Transverse colon (tissue), 4 donors: ENCODE data around the gene ANKLE2. TPM values are rescaled to one million over a fixed set of nuclear protein-coding genes. Genes with fewer than 3 reads are reported as not detected.

Experiments
- DNase-seq: peaks from one replicate; pipeline ENCODE4 v3.0.0-alpha.2; 2019
- H3K27ac ChIP-seq, 4 donors: fragments of 200-600 bp; sonication (generic); 2 replicates each; pipeline ENCODE4 v1.5.1; 2016 to 2018; ENCODE audit warnings: inconsistent platforms in 4 of 4
- H3K27me3 ChIP-seq: fragments of 200-600 bp; sonication (generic); 2 replicates; pipeline ENCODE4 v1.5.1; 2017; ENCODE audit warnings: inconsistent platforms
- H3K36me3 ChIP-seq, 4 donors: fragments of 200-600 bp; sonication (generic); 2 replicates each; pipeline ENCODE4 v1.5.1; 2017 to 2019; ENCODE audit warnings: inconsistent platforms in 4 of 4
- H3K4me1 ChIP-seq, 4 donors: fragments of 200-600 bp; sonication (generic); 2 replicates each; pipeline ENCODE4 v1.5.1; 2017 to 2020; ENCODE audit warnings: inconsistent platforms in 4 of 4
- H3K4me3 ChIP-seq, 4 donors: fragments of 200-600 bp; sonication (generic); 1 replicate in 1 of 4; 2 replicates in 3 of 4; pipeline versions ENCODE4 v1.5.1 to v1.6.1; 2017 to 2019; ENCODE audit warnings: inconsistent platforms in 4 of 4
- H3K9me3 ChIP-seq, 2 donors: fragments of 200-600 bp; sonication (generic); 2 replicates each; pipeline ENCODE4 v1.5.1; 2017 to 2019; ENCODE audit warnings: inconsistent platforms in 2 of 2
- CTCF ChIP-seq, 5 experiments: fragments of 200-600 bp in 3 of 5; fragments of 450-650 bp in 2 of 5; sonication (generic) in 3 of 5; IDR thresholded peaks; 1 replicate in 2 of 5; 2 replicates in 3 of 5; pipeline ENCODE4 v1.5.1; 2016 to 2017; ENCODE audit warnings: antibody characterized with exemption in 5 of 5, inconsistent platforms in 3 of 5, mild to moderate bottlenecking in 2 of 5, moderate library complexity in 1 of 5
- EP300 ChIP-seq: sonication (generic); formaldehyde crosslinking; IDR thresholded peaks from one replicate; pipeline ENCODE4 v1.6.1; 2017; ENCODE audit warnings: antibody characterized with exemption, low read depth
- POLR2A ChIP-seq: fragments of 450-650 bp; IDR thresholded peaks from one replicate; pipeline ENCODE4 v1.6.1; 2016; ENCODE audit warnings: antibody characterized with exemption, mild to moderate bottlenecking, moderate library complexity
- POLR2AphosphoS5 ChIP-seq, 3 donors: sonication (generic); formaldehyde crosslinking; IDR thresholded peaks; one replicate each; pipeline ENCODE4 v1.6.1; 2016; ENCODE audit warnings: antibody characterized with exemption in 3 of 3
- WGBS, 2 donors: methylation state at CpG; one replicate each; pipeline ENCODE4 v1.1.5; 2018; ENCODE audit warnings: low coverage in 1 of 2; 5-methylcytosine and 5-hydroxymethylcytosine counted together
- in situ Hi-C, 4 donors: fragments of 200-750 bp; cut with MboI; loops; one replicate each; pipeline versions ENCODE4 v1.15.0 to v1.15.1; 2017; ENCODE audit warnings: low sequenced_read_pairs in 3 of 4, low pct_ligation_motif_present in 1 of 4, low pct_unique_long_range_greater_than_20kb in 1 of 4
- intact Hi-C: fragments of 100-400 bp; cut with DNase I; formaldehyde crosslinking; loops from one replicate; pipeline ENCODE4 v1.15.1; 2023; ENCODE audit warnings: low total_unique reads
- total RNA-seq, 4 donors: library from RNA; depleted of rRNA; stranded (reverse); fragments of >200 nt; gene quantifications; one replicate each; pipeline ENCODE4 v1.1.0, GENCODE V29; 2016

Gene ANKLE2
- total RNA-seq, 4 donors from 2014 or later = 46.0 to 146 (median 88.6) TPM

- DNase-seq = no peak
- intact Hi-C loops (no loop called here), in situ Hi-C loops (no loop called here)
- no peak overlapping the region for H3K27ac ChIP-seq
- no peaks in the 10 kb centered on the region for H3K9me3 ChIP-seq
- 20 to 70% methylated on average over 1 to 2 of the region's 2 CpGs for WGBS, 2 donors
- no peaks in the 10 kb centered on the region for H3K27me3 ChIP-seq
- TF ChIP-seq POLR2A (no peak), EP300 (no peak), CTCF (IDR thresholded peaks at IDR 0.05) (no peak), POLR2AphosphoS5 (IDR thresholded peaks at IDR 0.05) (no peak)
- H3K4me3 ChIP-seq = no peak overlapping the region
- H3K36me3 ChIP-seq = peaks cover 0 to 8% (median 3%) of the 10 kb centered on the region in 4 donors
- H3K4me1 ChIP-seq = peaks cover 7 to 24% (median 16%) of the 10 kb centered on the region in 4 donors
These were observed 48.5 kb downstream of the ANKLE2 start for GRCh38 chr12:132713123-132713522.

- H3K4me3 ChIP-seq = peak overlapping the region; percentile 84 to 94 (median 92)
- H3K4me1 ChIP-seq = peaks cover 7 to 24% (median 16%) of the 10 kb centered on the region in 4 donors
- H3K27me3 ChIP-seq = no peaks in the 10 kb centered on the region
- TF ChIP-seq CTCF (IDR thresholded peaks at IDR 0.05) (no peak), POLR2AphosphoS5 (IDR thresholded peaks at IDR 0.05) (no peak)
- 10 to 55% methylated on average over 6 to 38 of the region's 59 CpGs for WGBS, 2 donors
- no peaks in the 10 kb centered on the region for H3K9me3 ChIP-seq
- in situ Hi-C loops = no loop called here
- H3K36me3 ChIP-seq = peaks cover 0 to 8% (median 0%) of the 10 kb centered on the region in 4 donors
- intact Hi-C loops = no loop called here
- peak; percentile 33 for DNase-seq
- H3K27ac ChIP-seq = peak overlapping the region; percentile 82 to 91 (median 84)
These were observed 50.4 kb downstream of the ANKLE2 start for GRCh38 chr12:132711080-132711843.

GRCh38 chr12:132710405-132711079 is 51.1 kb downstream of the ANKLE2 start, which contains the start of gene PGAM5:
PGAM5 (plus strand) TSS chr12:132710842; CDS start chr12:132710877, 35 bp downstream.
- Histone ChIP-seq H3K27me3 (no peaks in the 10 kb centered on the region), H3K9me3 (no peaks in the 10 kb centered on the region), H3K36me3 (peaks cover 0 to 5% (median 0%) of the 10 kb centered on the region in 4 donors), H3K27ac (peak within 1 kb of the TSS; percentile 82 to 91 (median 84)), H3K4me3 (peak within 1 kb of the TSS; percentile 90 to 94 (median 93)), H3K4me1 (peaks cover 7 to 24% (median 16%) of the 10 kb centered on the region in 4 donors)
- intact Hi-C loops = no loop called here
- TF ChIP-seq EP300 (no peak), CTCF (IDR thresholded peaks at IDR 0.05) (no peak), POLR2AphosphoS5 (IDR thresholded peaks at IDR 0.05) (peak; percentile 61 to 94 (median 86)), POLR2A (peak; percentile 78)
- DNase-seq = peak; percentile 93
- WGBS, 2 donors = 0% methylated on average over 59 of the region's 94 CpGs; no CpG with 5 or more reads in 1 of the 2 donors
- in situ Hi-C loops = no loop called here

GRCh38 chr12:132710043-132710404 is 51.6 kb downstream of the ANKLE2 start:
- H3K9me3 ChIP-seq = no peaks in the 10 kb centered on the region
- peak overlapping the region; percentile 82 to 91 (median 84) for H3K27ac ChIP-seq
- H3K27me3 ChIP-seq = no peaks in the 10 kb centered on the region
- in situ Hi-C loops = no loop called here
- intact Hi-C loops = no loop called here
- no peaks in the 10 kb centered on the region for H3K36me3 ChIP-seq
- TF ChIP-seq CTCF (IDR thresholded peaks at IDR 0.05) = no peak
- no peak for TF ChIP-seq EP300
- TF ChIP-seq POLR2AphosphoS5 (IDR thresholded peaks at IDR 0.05) = no peak
- TF ChIP-seq POLR2A = no peak
- no peak for DNase-seq
- peaks cover 7 to 24% (median 16%) of the 10 kb centered on the region in 4 donors for H3K4me1 ChIP-seq
- H3K4me3 ChIP-seq = peak overlapping the region; percentile 90 to 94 (median 93)
- 1 to 11% methylated on average over 5 to 26 of the region's 26 CpGs for WGBS, 2 donors
